ENCODE measurements around the gene CCDC188.

DNA sequence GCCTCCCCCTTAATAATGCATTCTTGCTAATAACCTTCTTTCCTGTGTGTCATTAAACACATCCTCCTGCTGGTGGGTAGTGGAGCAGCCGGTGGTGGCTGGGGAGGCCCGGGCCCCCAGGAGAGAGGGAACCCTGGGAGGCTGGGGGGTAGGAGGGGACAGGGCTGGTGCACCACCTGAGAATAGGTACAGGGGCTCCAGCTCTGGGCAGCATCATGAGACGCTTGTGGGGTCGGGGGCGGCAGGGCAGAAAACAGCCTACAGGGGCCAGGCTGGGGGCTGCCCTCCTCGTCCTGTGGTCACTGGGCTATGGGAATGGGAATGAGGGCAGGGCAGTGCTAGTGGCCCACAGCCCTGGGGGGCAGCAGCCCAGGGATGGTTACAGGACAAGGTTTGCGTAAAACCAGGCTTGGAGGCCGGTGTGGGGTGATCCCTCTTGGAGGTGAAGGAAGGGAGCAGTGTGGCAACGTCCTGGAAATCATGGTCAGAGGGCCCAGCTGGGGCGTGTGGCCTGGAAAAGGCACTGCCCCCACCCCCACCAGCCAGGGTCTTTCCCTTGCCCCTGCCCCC is 18.5 kb upstream of the CCDC188 start:
- TF ChIP-seq POLR2A (IDR thresholded peaks at IDR 0.05; ENCODE audit: control extremely low read depth in 1 of 2, low read depth in 2 of 2, low read length in 2 of 2) (no peak), CTCF (IDR thresholded peaks at IDR 0.05; ENCODE audit: control extremely low read depth in 1 of 3, insufficient read depth in 1 of 3, low read depth in 1 of 3, low read length in 3 of 3) (no peak), EP300 (IDR thresholded peaks at IDR 0.05; ENCODE audit: borderline replicate concordance in 1 of 2, low read depth in 2 of 2, low read length in 2 of 2) (no peak), JUN (IDR thresholded peaks at IDR 0.05; ENCODE audit: low read depth, low read length) (no peak), HDAC2 (IDR thresholded peaks at IDR 0.05; ENCODE audit: borderline replicate concordance in 1 of 2, low read depth in 2 of 2, low read length in 2 of 2) (no peak), EGR1 (IDR thresholded peaks at IDR 0.05; ENCODE audit: borderline replicate concordance, low read depth, low read length) (no peak), CREB1 (IDR thresholded peaks at IDR 0.05) (no peak)
